Stimulated activated CD8-positive, alpha-beta memory T cell treated with anti-CD3 and anti-CD28 coated beads, Interleukin-2, amount 100 ng/mL, for 1 hour (primary cell): Measurements from ENCODE around the gene PELO.

ENCODE experiments used
- DNase-seq, 2 donors: peaks; one replicate each; pipeline ENCODE4 v3.0.0-alpha.2; 2020; ENCODE audit warnings: low read depth in 2 of 2

Gene PELO

GRCh38 chr5:52771343-52772039, 16.2 kb upstream of the PELO start:
- no peak for DNase-seq

GRCh38 chr5:52772668-52773067, 15.0 kb upstream of the PELO start:
- DNase-seq, result no peak

GRCh38 chr5:52773342-52773741, 14.4 kb upstream of the PELO start:
- no peak for DNase-seq

- no peak for DNase-seq
These were observed 13.7 kb upstream of the PELO start for GRCh38 chr5:52774005-52774410.

GRCh38 chr5:52776116-52776515, 11.6 kb upstream of the PELO start:
- no peak for DNase-seq

- no peak for DNase-seq
These were observed 10.5 kb upstream of the PELO start for GRCh38 chr5:52777186-52777585.

- DNase-seq, result no peak
These were observed 8.9 kb upstream of the PELO start for GRCh38 chr5:52778781-52779180.

- no peak for DNase-seq
These were observed 8.5 kb upstream of the PELO start for GRCh38 chr5:52779213-52779612.

- DNase-seq, result no peak
These were observed 4.3 kb upstream of the PELO start for GRCh38 chr5:52783226-52783959.

GRCh38 chr5:52784737-52785136, 3.0 kb upstream of the PELO start:
- DNase-seq, result no peak

GRCh38 chr5:52786391-52786790, 1.3 kb upstream of the PELO start:
- no peak for DNase-seq

- DNase-seq, result no peak
These were observed 642 bp upstream of the PELO start for GRCh38 chr5:52786949-52787599.

- DNase-seq, result no peak
These were observed 747 bp downstream of the PELO start for GRCh38 chr5:52788505-52788821.

GRCh38 chr5:52789378-52789777, 1.7 kb downstream of the PELO start:
- no peak for DNase-seq

- DNase-seq, result no peak
These were observed 2.1 kb downstream of the PELO start for GRCh38 chr5:52789851-52790250.

- DNase-seq, result no peak
These were observed 3.6 kb downstream of the PELO start for GRCh38 chr5:52791366-52791765.

GRCh38 chr5:52794519-52794918, 6.8 kb downstream of the PELO start:
- no peak for DNase-seq

GRCh38 chr5:52796031-52796430, 8.3 kb downstream of the PELO start:
- DNase-seq, result no peak

GRCh38 chr5:52796516-52797103, 8.9 kb downstream of the PELO start:
- DNase-seq, result no peak

GRCh38 chr5:52798938-52799337, 11.2 kb downstream of the PELO start:
- DNase-seq, result no peak

- DNase-seq, result no peak
These were observed 11.8 kb downstream of the PELO start for GRCh38 chr5:52799358-52799982.

- peak; percentile 85 to 93 for DNase-seq
These were observed 12.3 kb downstream of the PELO start for GRCh38 chr5:52799983-52800393.
